ENCODE measurements around the gene APOF.
"Not testable (repeated sequence)": the region's sequence is repeated elsewhere in the genome, so short reads cannot be mapped to it uniquely, and the experiment has no call there.

Gene APOF

GRCh38 chr12:56362130-56363059, at the start of gene APOF:
APOF (minus strand) TSS chr12:56362857; CDS start chr12:56362745, 112 bp downstream.
- DNase-seq (ENCODE audit: low read depth in 2 of 2), result no peak

- DNase-seq (ENCODE audit: low read depth in 2 of 2), result no peak
These were observed 49.4 kb upstream of the APOF start for GRCh38 chr12:56411781-56412639.

- no peak for DNase-seq (ENCODE audit: low read depth in 2 of 2)
These were observed 48.1 kb upstream of the APOF start for GRCh38 chr12:56410768-56411167.

- DNase-seq (ENCODE audit: low read depth in 2 of 2), result no peak
These were observed 46.3 kb upstream of the APOF start for GRCh38 chr12:56408799-56409417.

- not testable (repeated sequence) for DNase-seq (ENCODE audit: low read depth in 2 of 2)
These were observed 41.6 kb upstream of the APOF start for GRCh38 chr12:56404227-56404626.

GRCh38 chr12:56401612-56402011, 39.0 kb upstream of the APOF start:
- DNase-seq (ENCODE audit: low read depth in 2 of 2), result not testable (repeated sequence)

GRCh38 chr12:56401125-56401524, 38.5 kb upstream of the APOF start:
- not testable (repeated sequence) for DNase-seq (ENCODE audit: low read depth in 2 of 2)

GRCh38 chr12:56399466-56399865, 36.8 kb upstream of the APOF start:
- not testable (repeated sequence) for DNase-seq (ENCODE audit: low read depth in 2 of 2)

GRCh38 chr12:56398324-56398723, 35.7 kb upstream of the APOF start:
- DNase-seq (ENCODE audit: low read depth in 2 of 2), result no peak

GRCh38 chr12:56392331-56392730, 29.7 kb upstream of the APOF start:
- DNase-seq (ENCODE audit: low read depth in 2 of 2), result no peak

- no peak for DNase-seq (ENCODE audit: low read depth in 2 of 2)
These were observed 29.1 kb upstream of the APOF start for GRCh38 chr12:56391721-56392120.

- DNase-seq (ENCODE audit: low read depth in 2 of 2), result no peak
These were observed 26.8 kb upstream of the APOF start for GRCh38 chr12:56389412-56389811.

- DNase-seq (ENCODE audit: low read depth in 2 of 2), result no peak
These were observed 24.6 kb upstream of the APOF start for GRCh38 chr12:56387152-56387736.

- DNase-seq (ENCODE audit: low read depth in 2 of 2), result no peak
These were observed 23.2 kb upstream of the APOF start for GRCh38 chr12:56385873-56386272.

- DNase-seq (ENCODE audit: low read depth in 2 of 2), result no peak
These were observed 20.0 kb upstream of the APOF start for GRCh38 chr12:56382611-56383010.

- no peak for DNase-seq (ENCODE audit: low read depth in 2 of 2)
These were observed 15.3 kb upstream of the APOF start for GRCh38 chr12:56377989-56378316.

GRCh38 chr12:56377310-56377988, 14.8 kb upstream of the APOF start:
- no peak for DNase-seq (ENCODE audit: low read depth in 2 of 2)

- DNase-seq (ENCODE audit: low read depth in 2 of 2), result no peak
These were observed 13.2 kb upstream of the APOF start for GRCh38 chr12:56375598-56376434.

GRCh38 chr12:56374726-56375597, 12.3 kb upstream of the APOF start:
- no peak for DNase-seq (ENCODE audit: low read depth in 2 of 2)

Measured in activated CD4-positive, alpha-beta T cell treated with anti-CD3 and anti-CD28 coated beads for 24 hours (primary cell).